Vagina (tissue), 2 donors: ENCODE data around the gene PCA3. TPM values are rescaled to one million over a fixed set of nuclear protein-coding genes. Genes with fewer than 3 reads are reported as not detected.
A peak's percentile ranks its signal among the peaks of the same experiment; 100 is the strongest.

Experiments used
- DNase-seq, 2 donors: peaks; one replicate each; pipeline ENCODE4 v3.0.0-alpha.2; 2017; ENCODE audit errors: extremely low spot score in 2 of 2
- H3K27ac ChIP-seq: fragments of 200-600 bp; sonication (generic); one replicate; pipeline ENCODE4 v1.5.1; 2019
- H3K27me3 ChIP-seq: fragments of 200-600 bp; sonication (generic); one replicate; pipeline ENCODE4 v1.5.1; 2019
- H3K36me3 ChIP-seq, 2 donors: fragments of 200-600 bp; sonication (generic); one replicate each; pipeline ENCODE4 v1.5.1; 2017 to 2019
- H3K4me1 ChIP-seq: fragments of 200-600 bp; sonication (generic); one replicate; pipeline ENCODE4 v1.5.1; 2019
- H3K4me3 ChIP-seq, 2 donors: fragments of 200-600 bp; sonication (generic); 1 replicate in 1 of 2; 2 replicates in 1 of 2; pipeline ENCODE4 v1.5.1; 2016 to 2019
- H3K9me3 ChIP-seq: fragments of 200-600 bp; sonication (generic); one replicate; pipeline ENCODE4 v1.5.1; 2019
- POLR2A ChIP-seq, 2 donors: fragments of 450-650 bp; IDR thresholded peaks; one replicate each; pipeline ENCODE4 v1.6.1; 2017; ENCODE audit warnings: antibody characterized with exemption in 2 of 2, mild to moderate bottlenecking in 2 of 2, moderate library complexity in 2 of 2
- POLR2AphosphoS5 ChIP-seq, 2 donors: sonication (generic); formaldehyde crosslinking; IDR thresholded peaks; one replicate each; pipeline ENCODE4 v1.9.0; 2017; ENCODE audit warnings: antibody characterized with exemption in 2 of 2, mild to moderate bottlenecking in 2 of 2, low read depth in 1 of 2; ENCODE audit not compliant: insufficient read depth in 1 of 2
- intact Hi-C: fragments of 100-400 bp; cut with DNase I; formaldehyde crosslinking; loops from one replicate; pipeline ENCODE4 v1.15.1; 2023
- total RNA-seq: library from RNA; depleted of rRNA; stranded (reverse); fragments of >200 nt; gene quantifications from one replicate; pipeline ENCODE4 v1.2.3, GENCODE V29; 2016
- TF ChIP-seq, protein P1 (sequence below), 3 experiments: fragments of 450-650 bp in 2 of 3; fragments of 200-600 bp in 1 of 3; sonication (generic) in 1 of 3; IDR thresholded peaks; one replicate each; pipeline ENCODE4 v1.5.1; 2017 to 2019; ENCODE audit warnings: antibody characterized with exemption in 3 of 3, mild to moderate bottlenecking in 2 of 3, moderate library complexity in 2 of 3

PCA3 gene
- total RNA-seq, 1 donor from 2014 or later: not detected

DNA sequence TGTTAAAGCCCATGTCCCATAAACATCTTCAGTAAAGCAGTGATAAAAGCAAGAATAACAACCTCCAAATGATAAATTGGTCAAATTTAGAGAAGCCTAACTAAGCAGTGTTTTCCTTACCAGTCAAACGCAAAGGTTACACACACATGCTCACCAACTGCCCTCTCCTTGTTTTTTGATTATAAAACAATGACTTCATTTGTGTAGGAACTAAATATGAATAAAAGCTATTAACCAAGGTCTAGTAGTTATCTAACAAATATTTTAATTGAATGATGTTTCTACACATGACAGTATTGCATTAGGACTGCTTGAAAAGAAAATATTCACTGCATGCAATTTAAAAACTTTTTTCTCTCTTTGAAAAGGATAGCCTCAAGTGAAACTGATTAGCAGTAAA, 36.7 kb downstream of the PCA3 start:
- H3K36me3 ChIP-seq: no peaks in the 10 kb centered on the region
- H3K4me3 ChIP-seq: no peak overlapping the region
- H3K27ac ChIP-seq: no peak overlapping the region
- no peaks in the 10 kb centered on the region for H3K4me1 ChIP-seq
- DNase-seq: no peak
- intact Hi-C loops: no loop called here
- no peaks in the 10 kb centered on the region for H3K9me3 ChIP-seq
- TF ChIP-seq, protein P1, sequence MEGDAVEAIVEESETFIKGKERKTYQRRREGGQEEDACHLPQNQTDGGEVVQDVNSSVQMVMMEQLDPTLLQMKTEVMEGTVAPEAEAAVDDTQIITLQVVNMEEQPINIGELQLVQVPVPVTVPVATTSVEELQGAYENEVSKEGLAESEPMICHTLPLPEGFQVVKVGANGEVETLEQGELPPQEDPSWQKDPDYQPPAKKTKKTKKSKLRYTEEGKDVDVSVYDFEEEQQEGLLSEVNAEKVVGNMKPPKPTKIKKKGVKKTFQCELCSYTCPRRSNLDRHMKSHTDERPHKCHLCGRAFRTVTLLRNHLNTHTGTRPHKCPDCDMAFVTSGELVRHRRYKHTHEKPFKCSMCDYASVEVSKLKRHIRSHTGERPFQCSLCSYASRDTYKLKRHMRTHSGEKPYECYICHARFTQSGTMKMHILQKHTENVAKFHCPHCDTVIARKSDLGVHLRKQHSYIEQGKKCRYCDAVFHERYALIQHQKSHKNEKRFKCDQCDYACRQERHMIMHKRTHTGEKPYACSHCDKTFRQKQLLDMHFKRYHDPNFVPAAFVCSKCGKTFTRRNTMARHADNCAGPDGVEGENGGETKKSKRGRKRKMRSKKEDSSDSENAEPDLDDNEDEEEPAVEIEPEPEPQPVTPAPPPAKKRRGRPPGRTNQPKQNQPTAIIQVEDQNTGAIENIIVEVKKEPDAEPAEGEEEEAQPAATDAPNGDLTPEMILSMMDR (IDR thresholded peaks at IDR 0.05): no peak
- TF ChIP-seq POLR2AphosphoS5 (IDR thresholded peaks at IDR 0.05; ENCODE audit: insufficient read depth in 1 of 2, low read depth in 1 of 2): no peak
- no peak for TF ChIP-seq POLR2A (IDR thresholded peaks at IDR 0.05)
- no peaks in the 10 kb centered on the region for H3K27me3 ChIP-seq

GRCh38 chr9:76803083-76803482, 38.8 kb downstream of the PCA3 start:
- Histone ChIP-seq H3K27me3 (no peaks in the 10 kb centered on the region), H3K4me3 (no peak overlapping the region), H3K27ac (no peak overlapping the region), H3K4me1 (no peaks in the 10 kb centered on the region), H3K36me3 (no peaks in the 10 kb centered on the region), H3K9me3 (no peaks in the 10 kb centered on the region)
- intact Hi-C loops: no loop called here
- TF ChIP-seq POLR2AphosphoS5 (IDR thresholded peaks at IDR 0.05; ENCODE audit: insufficient read depth in 1 of 2, low read depth in 1 of 2) (no peak), POLR2A (IDR thresholded peaks at IDR 0.05) (no peak)
- DNase-seq: no peak

DNA sequence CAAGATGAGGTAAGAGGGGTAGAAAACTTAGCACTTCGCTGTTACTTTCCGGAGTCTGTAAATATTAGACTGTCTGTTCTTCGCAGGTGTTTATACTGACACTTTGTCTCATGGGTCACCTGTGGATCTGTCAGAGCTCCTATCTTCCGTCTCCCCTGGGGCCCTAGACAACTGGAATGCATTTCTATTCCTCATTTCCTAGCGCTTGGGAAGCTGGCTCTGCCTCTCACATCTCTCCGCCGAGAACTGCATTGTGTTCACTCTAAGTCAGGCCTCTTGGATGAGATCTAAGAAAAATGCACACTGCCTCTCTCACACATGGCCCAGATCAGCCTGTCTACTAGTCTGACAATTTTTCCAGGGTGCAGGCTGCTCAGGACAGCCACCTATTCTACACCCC, 39.5 kb downstream of the PCA3 start:
- H3K4me3 ChIP-seq: no peak overlapping the region
- H3K9me3 ChIP-seq: no peaks in the 10 kb centered on the region
- no peak for DNase-seq
- intact Hi-C loops: no loop called here
- H3K36me3 ChIP-seq: no peaks in the 10 kb centered on the region
- H3K27ac ChIP-seq: no peak overlapping the region
- no peak for TF ChIP-seq POLR2A (IDR thresholded peaks at IDR 0.05)
- no peak for TF ChIP-seq POLR2AphosphoS5 (IDR thresholded peaks at IDR 0.05; ENCODE audit: insufficient read depth in 1 of 2, low read depth in 1 of 2)
- TF ChIP-seq, protein P1 (IDR thresholded peaks at IDR 0.05): no peak
- no peaks in the 10 kb centered on the region for H3K27me3 ChIP-seq
- H3K4me1 ChIP-seq: no peaks in the 10 kb centered on the region

- TF ChIP-seq POLR2AphosphoS5 (IDR thresholded peaks at IDR 0.05; ENCODE audit: insufficient read depth in 1 of 2, low read depth in 1 of 2) (no peak), POLR2A (IDR thresholded peaks at IDR 0.05) (no peak)
- TF ChIP-seq, protein P1 (IDR thresholded peaks at IDR 0.05): no peak
- intact Hi-C loops: loop anchor here (5.0 kb wide), 1 partner anchor 189 kb away; no protein-coding TSS in a partner anchor
- DNase-seq: no peak
- H3K36me3 ChIP-seq: no peaks in the 10 kb centered on the region
- H3K4me3 ChIP-seq: no peak overlapping the region
- H3K27ac ChIP-seq: no peak overlapping the region
- H3K27me3 ChIP-seq: no peaks in the 10 kb centered on the region
- no peaks in the 10 kb centered on the region for H3K4me1 ChIP-seq
- no peaks in the 10 kb centered on the region for H3K9me3 ChIP-seq
Observed at GRCh38 chr9:76808636-76809035, 44.4 kb downstream of the PCA3 start.

- Histone ChIP-seq H3K4me1 (no peaks in the 10 kb centered on the region), H3K27me3 (no peaks in the 10 kb centered on the region), H3K36me3 (no peaks in the 10 kb centered on the region), H3K27ac (no peak overlapping the region), H3K4me3 (no peak overlapping the region), H3K9me3 (no peaks in the 10 kb centered on the region)
- no peak for DNase-seq
- intact Hi-C loops: no loop called here
- TF ChIP-seq, protein P1 (IDR thresholded peaks at IDR 0.05): peak; percentile 43 to 74 (median 51)
- TF ChIP-seq POLR2AphosphoS5 (IDR thresholded peaks at IDR 0.05; ENCODE audit: insufficient read depth in 1 of 2, low read depth in 1 of 2) (no peak), POLR2A (IDR thresholded peaks at IDR 0.05) (no peak)
Observed at GRCh38 chr9:76810377-76810957, 46.2 kb downstream of the PCA3 start.
